ENCODE data around the gene EXOSC7.

The EXOSC7 gene

GRCh38 chr3:45059132-45059531 lies 83.1 kb downstream of the EXOSC7 start:
- H3K36me3 ChIP-seq (ENCODE audit: insufficient read depth), result no peaks in the 10 kb centered on the region
- H2AFZ ChIP-seq (ENCODE audit: low read depth), result no peak overlapping the region
- no peak overlapping the region for H3K4me3 ChIP-seq (IDR thresholded peaks at IDR 0.05; ENCODE audit: insufficient read depth, low read depth, low read length)
- no peak overlapping the region for H3K9ac ChIP-seq
- H3K27ac ChIP-seq, result no peak overlapping the region
- H3K79me2 ChIP-seq (ENCODE audit: insufficient read depth, low read depth), result no peaks in the 10 kb centered on the region
- H4K20me1 ChIP-seq (ENCODE audit: insufficient read depth), result no peaks in the 10 kb centered on the region
- no peaks in the 10 kb centered on the region for H3K4me1 ChIP-seq (ENCODE audit: low read depth, poor library complexity, severe bottlenecking)
- no peak for TF ChIP-seq CTCF (conservative IDR thresholded peaks at IDR 0.05; ENCODE audit: low read depth, low read length)
- H3K4me2 ChIP-seq, result no peak overlapping the region
- no peaks in the 10 kb centered on the region for H3K27me3 ChIP-seq (ENCODE audit: insufficient read depth, low read depth)

GRCh38 chr3:45060165-45060892 lies 84.3 kb downstream of the EXOSC7 start:
- Histone ChIP-seq H3K4me1 (ENCODE audit: low read depth, poor library complexity, severe bottlenecking) (no peaks in the 10 kb centered on the region), H4K20me1 (ENCODE audit: insufficient read depth) (no peaks in the 10 kb centered on the region), H3K36me3 (ENCODE audit: insufficient read depth) (no peaks in the 10 kb centered on the region), H3K27ac (no peak overlapping the region), H2AFZ (ENCODE audit: low read depth) (no peak overlapping the region), H3K4me3 (IDR thresholded peaks at IDR 0.05; ENCODE audit: insufficient read depth, low read depth, low read length) (no peak overlapping the region), H3K9ac (no peak overlapping the region), H3K4me2 (no peak overlapping the region), H3K27me3 (ENCODE audit: insufficient read depth, low read depth) (no peaks in the 10 kb centered on the region), H3K79me2 (ENCODE audit: insufficient read depth, low read depth) (no peaks in the 10 kb centered on the region)
- no peak for TF ChIP-seq CTCF (conservative IDR thresholded peaks at IDR 0.05; ENCODE audit: low read depth, low read length)

All from KMS-11 (cell line).